Thymus (tissue), 11 donors: Measurements from ENCODE around the gene FGF14. TPM values are rescaled to one million over a fixed set of nuclear protein-coding genes. Genes with fewer than 3 reads are reported as not detected.

ENCODE experiments used
- DNase-seq, 9 donors: peaks; one replicate each; pipeline ENCODE4 v3.0.0-alpha.2; 2013; ENCODE audit warnings: low spot score in 9 of 9, low read depth in 6 of 9, missing footprints in 1 of 9
- H3K27ac ChIP-seq, 2 donors: one replicate each; pipeline ENCODE4 v1.5.1; 2013; ENCODE audit warnings: control low read depth in 1 of 2, low read depth in 1 of 2, low read length in 1 of 2, mild to moderate bottlenecking in 1 of 2, moderate library complexity in 1 of 2
- H3K27me3 ChIP-seq, 2 donors: one replicate each; pipeline ENCODE4 v1.5.1; 2013; ENCODE audit warnings: low read length in 1 of 2; ENCODE audit not compliant: control insufficient read depth in 2 of 2, insufficient read depth in 1 of 2
- H3K36me3 ChIP-seq, 2 donors: one replicate each; pipeline ENCODE4 v1.5.1; 2013; ENCODE audit warnings: low read length in 1 of 2, mild to moderate bottlenecking in 1 of 2, moderate library complexity in 1 of 2; ENCODE audit not compliant: control insufficient read depth in 2 of 2, insufficient read depth in 2 of 2
- H3K4me1 ChIP-seq, 2 donors: one replicate each; pipeline ENCODE4 v1.5.1; 2013; ENCODE audit warnings: low read length in 2 of 2; ENCODE audit not compliant: control insufficient read depth in 2 of 2, insufficient read depth in 2 of 2
- H3K4me3 ChIP-seq, 2 donors: one replicate each; pipeline ENCODE4 v1.5.1; 2013; ENCODE audit warnings: low read length in 2 of 2, control low read depth in 1 of 2, mild to moderate bottlenecking in 1 of 2
- H3K9me3 ChIP-seq, 2 donors: one replicate each; pipeline ENCODE4 v1.5.1; 2013; ENCODE audit warnings: low read length in 1 of 2, mild to moderate bottlenecking in 1 of 2; ENCODE audit not compliant: control insufficient read depth in 2 of 2, insufficient read depth in 1 of 2
- WGBS: extraction: QIAGEN DNeasy Blood & Tissue Kit; methylation state at CpG from one replicate; pipeline ENCODE4 v1.1.7; 2013; 5-methylcytosine and 5-hydroxymethylcytosine counted together
- polyA plus RNA-seq: library from polyadenylated mRNA; stranded (reverse); fragments of 200-250 nt; gene quantifications from one replicate; pipeline ENCODE4 v1.2.3, GENCODE V29; 2013
- total RNA-seq: library from RNA; stranded (reverse); fragments of 120-200 nt; gene quantifications from one replicate; pipeline ENCODE4 v1.2.4, GENCODE V29; 2013
- donor health status: healthy.

FGF14 gene
- total and polyA plus RNA-seq, 2 donors, result 0.05 to 0.14 TPM

DNA sequence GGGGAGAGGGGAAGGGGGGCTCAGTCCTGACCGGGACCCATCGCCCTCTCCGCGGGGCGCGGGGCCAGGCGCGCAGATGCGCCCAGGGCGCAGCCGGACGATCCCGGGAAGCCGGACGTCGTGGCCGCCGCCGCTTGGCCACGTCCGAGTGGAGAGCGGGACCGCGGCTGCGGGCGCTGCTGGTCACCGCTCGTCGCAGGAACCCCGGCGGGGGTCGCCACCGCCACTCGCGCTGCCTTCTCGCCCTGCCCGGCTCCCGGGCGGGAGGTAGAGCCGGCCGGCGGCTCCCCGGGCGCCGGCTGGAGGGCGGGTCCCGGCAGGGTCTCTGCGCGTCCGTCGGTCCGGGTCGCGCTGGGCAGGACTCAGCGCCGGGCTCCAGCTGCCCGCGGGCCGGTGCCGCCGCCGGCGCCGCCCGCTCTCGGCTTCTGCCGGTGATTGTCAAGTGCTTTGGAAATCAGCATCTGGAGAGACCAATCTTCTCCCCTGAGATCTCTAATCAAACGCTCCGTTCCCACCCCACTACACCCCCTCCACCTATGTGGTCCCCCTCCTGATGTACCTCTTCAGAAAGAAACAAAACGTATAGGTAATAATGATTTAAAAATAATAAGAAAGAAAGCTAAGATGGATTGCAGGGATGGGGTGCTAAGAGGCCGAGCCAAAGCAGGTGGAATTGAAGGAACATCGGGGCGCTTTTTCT is 484.9 kb downstream of the FGF14 start:
- no peak for DNase-seq

GRCh38 chr13:101916108-101916774 is 485.6 kb downstream of the FGF14 start:
- no peak overlapping the region for H3K27ac ChIP-seq
- H3K27me3 ChIP-seq, result peaks cover 44 to 52% of the 10 kb centered on the region in 2 donors
- H3K36me3 ChIP-seq, result no peaks in the 10 kb centered on the region
- 4% methylated on average over 62 of the region's 62 CpGs for WGBS
- no peaks in the 10 kb centered on the region for H3K4me1 ChIP-seq
- peaks cover 0 to 3% of the 10 kb centered on the region in 2 donors for H3K9me3 ChIP-seq
- no peak for DNase-seq
- no peak overlapping the region for H3K4me3 ChIP-seq

More for the DNA sequence above, 484.9 kb downstream of the FGF14 start:
- WGBS, result 5% methylated on average over 73 of the region's 73 CpGs
- Histone ChIP-seq H3K27me3 (peaks cover 44 to 52% of the 10 kb centered on the region in 2 donors), H3K9me3 (peaks cover 0 to 3% of the 10 kb centered on the region in 2 donors), H3K4me1 (no peaks in the 10 kb centered on the region), H3K36me3 (no peaks in the 10 kb centered on the region), H3K27ac (no peak overlapping the region), H3K4me3 (no peak overlapping the region)

DNA sequence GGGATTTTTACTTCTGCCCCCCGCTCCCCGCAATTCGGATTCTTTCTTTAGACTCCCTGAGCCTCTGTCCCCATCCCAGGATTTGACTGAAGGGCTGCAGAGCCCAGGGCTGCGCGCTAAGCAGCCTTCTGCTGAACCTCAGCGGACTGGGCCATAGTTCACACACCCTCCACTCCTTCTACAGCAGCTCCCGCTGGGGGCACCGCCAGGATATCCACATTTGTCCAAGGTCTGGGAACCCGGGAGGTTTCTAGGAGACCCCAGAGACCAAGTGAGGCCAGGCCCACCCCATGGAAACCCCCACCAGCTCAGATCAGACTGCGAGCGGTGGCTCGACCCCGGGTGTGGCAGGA is 486.1 kb downstream of the FGF14 start:
- WGBS, result 6% methylated on average over 13 of the region's 13 CpGs
- peaks cover 44 to 52% of the 10 kb centered on the region in 2 donors for H3K27me3 ChIP-seq

DNA sequence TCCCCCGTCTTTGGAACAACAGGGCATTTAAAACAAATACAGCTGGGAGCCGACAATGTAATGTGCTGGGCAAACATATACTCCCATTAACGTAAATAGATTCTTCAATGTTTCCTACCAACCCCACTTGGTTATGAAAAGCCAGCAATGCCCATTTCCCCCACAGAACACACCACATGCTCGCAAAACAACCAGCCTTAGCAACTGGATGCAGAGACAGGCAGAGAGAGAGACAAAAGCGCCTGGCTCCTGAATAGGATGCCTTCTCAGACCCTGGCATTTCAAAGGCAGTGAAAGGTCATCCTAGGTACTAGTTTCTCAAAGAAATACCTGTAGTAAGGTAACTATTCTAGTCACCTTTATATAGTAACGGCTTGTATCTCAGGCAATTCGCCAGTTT is 486.5 kb downstream of the FGF14 start:
- 14% methylated on average over 7 of the region's 7 CpGs for WGBS

More for the DNA sequence above, 486.1 kb downstream of the FGF14 start:
- peaks cover 0 to 3% of the 10 kb centered on the region in 2 donors for H3K9me3 ChIP-seq
- no peaks in the 10 kb centered on the region for H3K36me3 ChIP-seq
- no peaks in the 10 kb centered on the region for H3K4me1 ChIP-seq
- no peak overlapping the region for H3K27ac ChIP-seq
- H3K4me3 ChIP-seq, result no peak overlapping the region
- DNase-seq, result no peak

DNA sequence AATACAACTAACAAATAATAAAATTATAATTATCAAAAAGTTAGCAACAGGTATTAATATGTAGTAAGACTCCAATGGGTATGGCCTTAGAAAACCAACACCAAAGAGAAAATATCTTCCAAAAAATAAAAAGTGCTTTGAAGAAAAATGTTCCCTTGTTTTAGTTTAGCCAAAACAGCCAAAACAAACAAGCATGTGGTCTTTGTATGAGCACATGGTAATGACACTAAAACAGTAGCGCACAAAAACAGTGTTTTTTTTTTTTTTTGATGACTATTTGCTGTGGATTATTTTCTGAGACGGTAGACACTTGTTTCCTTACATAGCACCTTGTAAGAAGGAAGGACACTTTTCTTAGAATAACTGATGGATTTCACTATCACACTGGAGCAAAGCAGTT is 490.1 kb downstream of the FGF14 start:
- no peak overlapping the region for H3K4me3 ChIP-seq
- WGBS, result 91% methylated on average over 2 of the region's 2 CpGs
- H3K36me3 ChIP-seq, result no peaks in the 10 kb centered on the region
- H3K9me3 ChIP-seq, result peaks cover 0 to 3% of the 10 kb centered on the region in 2 donors
- peaks cover 20 to 23% of the 10 kb centered on the region in 2 donors for H3K27me3 ChIP-seq
- no peak for DNase-seq
- H3K4me1 ChIP-seq, result no peaks in the 10 kb centered on the region
- no peak overlapping the region for H3K27ac ChIP-seq

More for the DNA sequence above, 486.5 kb downstream of the FGF14 start:
- no peak for DNase-seq
- H3K27me3 ChIP-seq, result peaks cover 44 to 52% of the 10 kb centered on the region in 2 donors
- H3K9me3 ChIP-seq, result peaks cover 0 to 3% of the 10 kb centered on the region in 2 donors
- H3K4me1 ChIP-seq, result no peaks in the 10 kb centered on the region
- H3K27ac ChIP-seq, result no peak overlapping the region
- H3K4me3 ChIP-seq, result no peak overlapping the region
- no peaks in the 10 kb centered on the region for H3K36me3 ChIP-seq

DNA sequence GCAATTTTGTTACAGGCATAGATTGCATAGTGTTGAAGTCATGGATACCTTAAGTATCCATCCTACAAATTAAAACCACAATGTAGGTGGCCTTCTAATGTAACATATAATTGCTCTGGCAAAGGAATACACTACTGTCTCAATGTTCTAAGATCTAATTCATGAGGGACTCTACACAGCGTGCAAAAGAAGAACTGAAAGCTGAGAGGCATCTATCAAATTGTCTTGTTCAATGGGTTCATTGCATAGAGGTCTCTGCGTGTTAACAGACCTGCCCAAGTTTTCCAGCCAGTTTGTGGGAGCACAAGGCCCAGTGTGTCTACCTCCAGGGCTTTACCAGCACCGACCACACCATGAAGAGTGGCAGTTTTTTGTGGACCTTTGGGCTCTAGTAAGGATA is 498.0 kb downstream of the FGF14 start:
- Histone ChIP-seq H3K27ac (no peak overlapping the region), H3K4me3 (no peak overlapping the region)

DNA sequence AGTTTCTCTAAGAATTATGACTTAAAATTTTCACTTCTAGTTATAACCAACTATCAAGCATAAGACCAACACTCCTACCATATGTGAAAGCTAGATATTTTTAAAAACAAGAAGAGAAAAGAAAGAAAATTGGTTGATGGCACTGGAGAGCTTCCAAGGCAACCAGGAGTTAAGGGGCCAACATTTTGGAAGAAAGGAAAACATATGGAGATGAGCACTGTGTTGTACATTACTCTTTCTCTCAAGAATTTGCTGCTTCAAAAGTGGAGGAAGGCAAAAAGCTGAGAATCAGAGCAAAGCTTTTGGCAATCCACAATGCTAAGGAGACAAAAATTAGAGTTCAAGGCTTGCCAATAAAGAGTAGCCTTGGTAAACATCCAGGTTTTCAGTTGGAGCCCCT is 503.2 kb downstream of the FGF14 start:
- Histone ChIP-seq H3K27ac (no peak overlapping the region), H3K4me3 (no peak overlapping the region), H3K27me3 (no peaks in the 10 kb centered on the region), H3K4me1 (no peaks in the 10 kb centered on the region), H3K9me3 (no peaks in the 10 kb centered on the region), H3K36me3 (no peaks in the 10 kb centered on the region)
- no peak for DNase-seq

More for the DNA sequence above, 498.0 kb downstream of the FGF14 start:
- H3K36me3 ChIP-seq, result no peaks in the 10 kb centered on the region
- H3K9me3 ChIP-seq, result no peaks in the 10 kb centered on the region
- no peaks in the 10 kb centered on the region for H3K27me3 ChIP-seq
- 70% methylated on average over 3 of the region's 3 CpGs for WGBS
- H3K4me1 ChIP-seq, result no peaks in the 10 kb centered on the region
- no peak for DNase-seq

DNA sequence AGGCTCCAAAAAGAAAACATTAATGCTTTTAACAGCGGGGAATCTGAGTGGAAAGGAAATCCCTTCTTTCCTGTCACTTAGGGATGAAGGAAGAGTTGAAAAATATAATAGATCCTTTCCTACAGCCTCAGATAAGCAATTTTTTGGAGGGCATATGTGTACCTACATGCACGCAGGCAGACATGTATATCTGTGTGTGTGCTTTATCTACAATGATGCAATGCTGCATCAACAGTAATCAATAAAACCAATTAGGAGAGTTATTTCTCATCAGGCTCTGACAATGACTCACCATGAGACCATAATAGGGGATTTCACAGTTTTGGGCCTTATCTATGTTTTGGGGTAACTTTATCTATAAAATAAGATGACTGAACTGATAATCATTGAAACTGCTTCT is 505.3 kb downstream of the FGF14 start:
- Histone ChIP-seq H3K4me1 (no peaks in the 10 kb centered on the region), H3K27ac (no peak overlapping the region), H3K4me3 (no peak overlapping the region), H3K9me3 (no peaks in the 10 kb centered on the region), H3K27me3 (no peaks in the 10 kb centered on the region), H3K36me3 (no peaks in the 10 kb centered on the region)
- DNase-seq, result no peak
- WGBS, result 83% methylated on average over 2 of the region's 2 CpGs

GRCh38 chr13:101893021-101893420 is 508.8 kb downstream of the FGF14 start:
- no peaks in the 10 kb centered on the region for H3K4me1 ChIP-seq
- DNase-seq, result no peak
- no peaks in the 10 kb centered on the region for H3K27me3 ChIP-seq
- H3K36me3 ChIP-seq, result no peaks in the 10 kb centered on the region
- H3K9me3 ChIP-seq, result no peaks in the 10 kb centered on the region
- WGBS, result 75% methylated on average over 1 of the region's 1 CpG
- no peak overlapping the region for H3K27ac ChIP-seq
- no peak overlapping the region for H3K4me3 ChIP-seq
